H9 (cell line): ENCODE data around the gene TK2. TPM values are rescaled to one million over a fixed set of nuclear protein-coding genes. Genes with fewer than 3 reads are reported as not detected.

Experiments used
- DNase-seq: peaks from one replicate; pipeline ENCODE4 v3.0.0-alpha.2; 2017
- H2AFZ ChIP-seq: one replicate; pipeline ENCODE4 v1.6.1; 2013; ENCODE audit warnings: mild to moderate bottlenecking, low read length, control low read depth, moderate library complexity
- H2AK5ac ChIP-seq: 2 replicates; pipeline ENCODE4 v1.6.1; 2013; ENCODE audit warnings: low read length, control low read depth, mixed read lengths; ENCODE audit not compliant: insufficient read length
- H2BK120ac ChIP-seq: one replicate; pipeline ENCODE4 v1.6.1; 2013; ENCODE audit warnings: low read depth, mild to moderate bottlenecking, low read length, control low read depth, inconsistent platforms; ENCODE audit not compliant: poor library complexity, severe bottlenecking
- H2BK12ac ChIP-seq: 2 replicates; pipeline ENCODE4 v1.6.1; 2013; ENCODE audit warnings: low read length, control low read depth, mixed read lengths, low read depth; ENCODE audit not compliant: insufficient read length
- H2BK15ac ChIP-seq: 2 replicates; pipeline ENCODE4 v1.6.1; 2013; ENCODE audit warnings: low read depth, low read length, control low read depth
- H2BK20ac ChIP-seq: one replicate; pipeline ENCODE4 v1.6.1; 2013; ENCODE audit warnings: low read depth, mild to moderate bottlenecking, low read length, control low read depth, inconsistent platforms; ENCODE audit not compliant: poor library complexity, severe bottlenecking
- H2BK5ac ChIP-seq: 2 replicates; pipeline ENCODE4 v1.6.1; 2013; ENCODE audit warnings: low read length, control low read depth, mixed read lengths; ENCODE audit not compliant: insufficient read length
- H3K14ac ChIP-seq: 2 replicates; pipeline ENCODE4 v1.6.1; 2013; ENCODE audit warnings: low read length, control low read depth; ENCODE audit not compliant: insufficient read depth
- H3K18ac ChIP-seq: 2 replicates; pipeline ENCODE4 v1.6.1; 2013; ENCODE audit warnings: low read depth, mild to moderate bottlenecking, mixed read lengths, low read length, control low read depth; ENCODE audit not compliant: insufficient read length
- H3K23ac ChIP-seq: 2 replicates; pipeline ENCODE4 v1.6.1; 2013; ENCODE audit warnings: low read length, control low read depth, mixed read lengths, low read depth; ENCODE audit not compliant: insufficient read length
- H3K23me2 ChIP-seq: 2 replicates; pipeline ENCODE4 v1.6.1; 2013; ENCODE audit warnings: low read depth, mild to moderate bottlenecking, mixed read lengths, low read length, control low read depth; ENCODE audit not compliant: insufficient read length, poor library complexity, severe bottlenecking
- H3K27ac ChIP-seq: 2 replicates; pipeline ENCODE4 v1.5.1; 2013; ENCODE audit warnings: low read length, control low read depth, mixed read lengths, low read depth; ENCODE audit not compliant: insufficient read length
- H3K27me3 ChIP-seq: 2 replicates; pipeline ENCODE4 v1.6.1; 2013; ENCODE audit warnings: low read length, control low read depth, inconsistent platforms; ENCODE audit not compliant: insufficient read depth
- H3K4ac ChIP-seq: 2 replicates; pipeline ENCODE4 v1.6.1; 2013; ENCODE audit warnings: low read depth, mild to moderate bottlenecking, control low read depth, inconsistent platforms, low read length, moderate library complexity
- H3K4me1 ChIP-seq: 2 replicates; pipeline ENCODE4 v1.6.1; 2013; ENCODE audit warnings: low read length, control low read depth, inconsistent platforms; ENCODE audit not compliant: insufficient read depth
- H3K4me2 ChIP-seq: 2 replicates; pipeline ENCODE4 v1.6.1; 2013; ENCODE audit warnings: low read length, control low read depth, mixed read lengths; ENCODE audit not compliant: insufficient read length, insufficient read depth
- H3K56ac ChIP-seq: 2 replicates; pipeline ENCODE4 v1.6.1; 2013; ENCODE audit warnings: low read depth, mild to moderate bottlenecking, mixed read lengths, low read length, control low read depth; ENCODE audit not compliant: insufficient read length
- H3K79me1 ChIP-seq: 2 replicates; pipeline ENCODE4 v1.6.1; 2013; ENCODE audit warnings: low read depth, mild to moderate bottlenecking, moderate library complexity, low read length, control low read depth, inconsistent platforms; ENCODE audit not compliant: insufficient read depth, poor library complexity, severe bottlenecking
- H3K79me2 ChIP-seq: 2 replicates; pipeline ENCODE4 v1.6.1; 2013; ENCODE audit warnings: low read length, control low read depth, inconsistent platforms; ENCODE audit not compliant: insufficient read depth
- H3K9ac ChIP-seq: 2 replicates; pipeline ENCODE4 v1.6.1; 2013; ENCODE audit warnings: low read length, control low read depth, mixed read lengths; ENCODE audit not compliant: insufficient read length; ENCODE audit errors: extremely low read depth
- H3K9me3 ChIP-seq: one replicate; pipeline ENCODE4 v1.6.1; 2013; ENCODE audit warnings: low read depth, low read length, inconsistent platforms; ENCODE audit not compliant: control insufficient read depth
- H3T11ph ChIP-seq: one replicate; pipeline ENCODE4 v1.6.1; 2013; ENCODE audit warnings: mild to moderate bottlenecking, low read length, control low read depth, inconsistent platforms
- H4K20me1 ChIP-seq: one replicate; pipeline ENCODE4 v1.6.1; 2013; ENCODE audit not compliant: control insufficient read depth, insufficient read length, insufficient read depth
- H4K5ac ChIP-seq: 2 replicates; pipeline ENCODE4 v1.6.1; 2013; ENCODE audit warnings: low read depth, mild to moderate bottlenecking, mixed read lengths, low read length, control low read depth; ENCODE audit not compliant: insufficient read length
- H4K8ac ChIP-seq: replicated peaks from 2 replicates; pipeline ENCODE4 v1.6.1; 2013; ENCODE audit warnings: low read length, control low read depth, mixed read lengths, low read depth; ENCODE audit not compliant: insufficient read length
- H4K91ac ChIP-seq: 2 replicates; pipeline ENCODE4 v1.6.1; 2013; ENCODE audit warnings: low read depth, mild to moderate bottlenecking, moderate library complexity, mixed read lengths, low read length, control low read depth; ENCODE audit not compliant: insufficient read length
- H3K27ac Mint-ChIP-seq, 3 experiments: 2 replicates in 2 of 3; 3 replicates in 1 of 3; pipeline ENCODE4 v1.8.0; 2020 to 2021; ENCODE audit warnings: mixed read lengths in 3 of 3, mild to moderate bottlenecking in 1 of 3, moderate library complexity in 1 of 3
- H3K27me3 Mint-ChIP-seq: 2 replicates; pipeline ENCODE4 v1.8.0; 2021; ENCODE audit warnings: low read depth, mild to moderate bottlenecking, moderate library complexity, mixed read lengths
- H3K36me3 Mint-ChIP-seq, 3 experiments: 2 replicates in 2 of 3; 3 replicates in 1 of 3; pipeline ENCODE4 v1.8.0; 2020 to 2021; ENCODE audit warnings: low read depth in 3 of 3, mixed read lengths in 3 of 3; ENCODE audit not compliant: insufficient read depth in 1 of 3
- H3K4me1 Mint-ChIP-seq, 2 experiments: 2 replicates each; pipeline ENCODE4 v1.8.0; 2020; ENCODE audit warnings: mixed read lengths in 2 of 2
- H3K4me3 Mint-ChIP-seq, 2 experiments: 2 replicates in 1 of 2; 3 replicates in 1 of 2; pipeline ENCODE4 v1.8.0; 2020 to 2021; ENCODE audit warnings: mild to moderate bottlenecking in 2 of 2, mixed read lengths in 2 of 2, moderate library complexity in 1 of 2
- H3K9me3 Mint-ChIP-seq, 2 experiments: 2 replicates in 1 of 2; 3 replicates in 1 of 2; pipeline ENCODE4 v1.8.0; 2020; ENCODE audit warnings: mild to moderate bottlenecking in 2 of 2, mixed read lengths in 2 of 2, moderate library complexity in 1 of 2
- CTCF ChIP-seq: fragments of 200-600 bp; sonication (generic); conservative IDR thresholded peaks from 3 replicates; pipeline ENCODE4 v1.8.0; 2021; ENCODE audit warnings: antibody characterized with exemption, mild to moderate bottlenecking
- WGBS: extraction: QIAGEN DNeasy Blood & Tissue Kit; methylation state at CpG from one replicate; pipeline ENCODE4 v1.1.7; 2013; ENCODE audit warnings: missing lambda C conversion rate, low lambda C conversion rate, mixed read lengths; ENCODE audit not compliant: insufficient read length; ENCODE audit errors: extremely low coverage; 5-methylcytosine and 5-hydroxymethylcytosine counted together
- total RNA-seq: library from RNA; stranded (reverse); gene quantifications from 2 replicates; pipeline ENCODE4 v1.2.1, GENCODE V29; 2021

Gene TK2
- total RNA-seq, 1 experiment from 2014 or later = 5.2 TPM

GRCh38 chr16:66481081-66481942 lies 68.6 kb downstream of the TK2 start:
- Histone ChIP-seq H4K91ac (no peak overlapping the region), H3K14ac (no peak overlapping the region), H3K79me2 (no peaks in the 10 kb centered on the region), H3K23ac (no peak overlapping the region), H4K8ac (no peak overlapping the region), H3K4ac (no peak overlapping the region), H3K27me3 (no peaks in the 10 kb centered on the region), H2BK120ac (no peak overlapping the region), H3K9me3 (no peaks in the 10 kb centered on the region), H3K18ac (no peak overlapping the region), H3K56ac (no peak overlapping the region), H3T11ph (no peak overlapping the region), H4K5ac (no peak overlapping the region), H3K79me1 (no peaks in the 10 kb centered on the region), H2AFZ (no peak overlapping the region), H4K20me1 (no peaks in the 10 kb centered on the region), H2BK5ac (no peak overlapping the region), H2AK5ac (no peak overlapping the region), H3K4me2 (no peak overlapping the region), H3K27ac (no peak overlapping the region), H2BK20ac (no peak overlapping the region), H3K4me1 (no peaks in the 10 kb centered on the region), H2BK12ac (no peak overlapping the region), H3K9ac (no peak overlapping the region), H2BK15ac (no peak overlapping the region), H3K23me2 (no peaks in the 10 kb centered on the region)
- no CpG with 5 or more reads among the region's 25 CpGs for WGBS
- peak overlapping the region in 1 of 3 experiments; percentile 32; a peak in 3 of 7 replicates for H3K27ac Mint-ChIP-seq
- peaks cover 6% of the 10 kb centered on the region for H3K27me3 Mint-ChIP-seq
- peak; percentile 23 for DNase-seq
- no peak overlapping the region for H3K4me3 Mint-ChIP-seq
- H3K4me1 Mint-ChIP-seq = peaks cover 16 to 27% of the 10 kb centered on the region in 2 experiments
- no peak for TF ChIP-seq CTCF
- no peaks in the 10 kb centered on the region for H3K9me3 Mint-ChIP-seq
- H3K36me3 Mint-ChIP-seq = no peaks in the 10 kb centered on the region
